GM12878 (cell line): ENCODE results near the gene FBXL16. TPM values are rescaled to one million over a fixed set of nuclear protein-coding genes. Genes with fewer than 3 reads are reported as not detected.

ENCODE experiments used
- ATAC-seq: fragments of 200-7000 bp; cut with Tn5 transposase; 3 replicates; pipeline ENCODE4 v1.9.1; 2020; ENCODE audit warnings: mild to moderate bottlenecking, moderate library complexity
- BruUV-seq: library from RNA; stranded (reverse); fragments of 400-500 nt; replicated peaks from 2 replicates; lab custom pipeline; 2021; lab: Mats Ljungman, UMichigan
- CTCF ChIA-PET: fragments of 300-600 bp; sonication (Branson Sonifier 250); formaldehyde crosslinking; extraction: SDS; loops from one replicate; lab custom pipeline; 2021; ENCODE audit warnings: inconsistent platforms; lab: Yijun Ruan, JAX
- POLR2A ChIA-PET: fragments of 350-600 bp; formaldehyde crosslinking; extraction: SDS; loops from one replicate; lab custom pipeline; 2021; ENCODE audit warnings: inconsistent platforms; lab: Charles Lee
- RAD21 ChIA-PET: fragments of 300-600 bp; sonication (Branson Sonifier 250); formaldehyde crosslinking; loops from one replicate; lab custom pipeline; 2023; ENCODE audit warnings: antibody characterized with exemption; ENCODE audit not compliant: unreplicated experiment; lab: Charles Lee
- SMC1A ChIA-PET: fragments of 300-600 bp; sonication (Branson Sonifier 250); formaldehyde crosslinking; loops from one replicate; lab custom pipeline; 2023; ENCODE audit not compliant: unreplicated experiment, uncharacterized antibody; lab: Charles Lee
- DNase-seq: peaks from one replicate; pipeline ENCODE4 v3.0.0-alpha.2; 2011; ENCODE audit warnings: low read depth, low spot score
- FAIRE-seq: peaks from 3 replicates; lab custom pipeline; 2011; peaks lifted over from hg19 to GRCh38; lab: Jason Lieb, UNC
- H2AFZ ChIP-seq: 2 replicates; pipeline ENCODE4 v1.6.0; 2011; ENCODE audit warnings: low read depth, low read length, control low read depth; ENCODE audit not compliant: control insufficient read depth
- H3K27ac ChIP-seq: 2 replicates; pipeline ENCODE4 v1.5.1; 2011; ENCODE audit warnings: control low read depth; ENCODE audit not compliant: control insufficient read depth, insufficient read depth
- H3K27me3 ChIP-seq, 2 experiments: replicated peaks in 1 of 2; 2 replicates each; pipeline versions ENCODE4 v1.6.0 to v1.6.1; 2011; ENCODE audit warnings: low read length in 1 of 2; ENCODE audit not compliant: control insufficient read depth in 2 of 2, insufficient read depth in 2 of 2
- H3K36me3 ChIP-seq, 2 experiments: 2 replicates each; pipeline ENCODE4 v1.5.1; 2011; ENCODE audit warnings: low read length in 1 of 2; ENCODE audit not compliant: control insufficient read depth in 2 of 2, insufficient read depth in 2 of 2
- H3K4me1 ChIP-seq: 2 replicates; pipeline ENCODE4 v1.6.1; 2011; ENCODE audit warnings: mild to moderate bottlenecking, low read length, moderate library complexity, mixed read lengths; ENCODE audit not compliant: control insufficient read depth, insufficient read depth
- H3K4me2 ChIP-seq: 2 replicates; pipeline ENCODE4 v1.6.0; 2011; ENCODE audit warnings: control low read depth; ENCODE audit not compliant: control insufficient read depth, insufficient read depth
- H3K4me3 ChIP-seq: fragments of 200-600 bp; sonication (generic); 2 replicates; pipeline ENCODE4 v1.5.1; 2016
- H3K79me2 ChIP-seq: 2 replicates; pipeline ENCODE4 v1.6.0; 2011; ENCODE audit warnings: low read length; ENCODE audit not compliant: control insufficient read depth, insufficient read depth
- H3K9ac ChIP-seq: 2 replicates; pipeline ENCODE4 v1.8.0; 2011; ENCODE audit warnings: low read length, control low read depth, mixed read lengths; ENCODE audit not compliant: control insufficient read depth, insufficient read depth
- H3K9me3 ChIP-seq: replicated peaks from 3 replicates; pipeline ENCODE4 v1.5.1; 2011; ENCODE audit warnings: mild to moderate bottlenecking, low read length; ENCODE audit not compliant: control insufficient read depth, insufficient read depth
- H4K20me1 ChIP-seq: 2 replicates; pipeline ENCODE4 v1.6.0; 2011; ENCODE audit not compliant: control insufficient read depth, insufficient read depth
- ASH2L ChIP-seq: fragments of 300-600, 200-600 bp; sonication (generic); IDR thresholded peaks from 2 replicates; pipeline ENCODE4 v1.6.1; 2017; ENCODE audit warnings: low read depth, mild to moderate bottlenecking, borderline replicate concordance
- CUX1 ChIP-seq: IDR thresholded peaks from 2 replicates; pipeline ENCODE4 v1.6.1; 2012; ENCODE audit warnings: improper control_type of control experiment, low read depth, low read length; ENCODE audit not compliant: insufficient replicate concordance
- ESRRA ChIP-seq: IDR thresholded peaks from 2 replicates; pipeline ENCODE4 v1.6.1; 2012; ENCODE audit warnings: mild to moderate bottlenecking, low read length, improper control_type of control experiment
- GATAD2B ChIP-seq: fragments of 450-650 bp; conservative IDR thresholded peaks from 2 replicates; pipeline ENCODE4 v1.6.1; 2017; ENCODE audit warnings: low read depth, mild to moderate bottlenecking, moderate library complexity
- MYC ChIP-seq: IDR thresholded peaks from 2 replicates; pipeline ENCODE4 v1.6.1; 2011; ENCODE audit warnings: mild to moderate bottlenecking, low read length, moderate library complexity, inconsistent platforms; ENCODE audit not compliant: insufficient read depth, insufficient replicate concordance, insufficient read length, severe bottlenecking
- NRF1 ChIP-seq: conservative IDR thresholded peaks from 2 replicates; pipeline ENCODE4 v1.6.1; 2011; ENCODE audit warnings: mild to moderate bottlenecking, low read depth, low read length, improper control_type of control experiment
- RAD21 ChIP-seq: IDR thresholded peaks from 2 replicates; pipeline ENCODE4 v1.6.1; 2011; ENCODE audit warnings: mild to moderate bottlenecking, low read depth, low read length, moderate library complexity; ENCODE audit not compliant: insufficient read depth
- YBX1 ChIP-seq: fragments of 450-650 bp; IDR thresholded peaks from 2 replicates; pipeline ENCODE4 v1.6.1; 2016; ENCODE audit warnings: antibody characterized with exemption
- ZBED1 ChIP-seq: IDR thresholded peaks from 2 replicates; pipeline ENCODE4 v1.6.1; 2016; ENCODE audit warnings: borderline replicate concordance
- ZNF592 ChIP-seq: fragments of 450-650 bp; IDR thresholded peaks from 2 replicates; pipeline ENCODE4 v1.6.1; 2017; ENCODE audit warnings: mild to moderate bottlenecking, moderate library complexity
- ZZZ3 ChIP-seq: IDR thresholded peaks from 2 replicates; pipeline ENCODE4 v1.6.1; 2011; ENCODE audit warnings: low read depth; ENCODE audit not compliant: control insufficient read depth, insufficient read length
- WGBS: methylation state at CpG from one replicate; pipeline ENCODE4 v1.1.6; 2016; ENCODE audit warnings: low lambda C conversion rate; ENCODE audit not compliant: insufficient replicate concordance, insufficient coverage; ENCODE audit errors: missing lambda C conversion rate; 5-methylcytosine and 5-hydroxymethylcytosine counted together
- in situ Hi-C: fragments of 300-500 bp; cut with MboI; formaldehyde crosslinking; loops from 9 replicates; pipeline ENCODE4 v1.14.3; 2018; ENCODE audit warnings: mixed read lengths
- intact Hi-C: fragments of 100-400 bp; cut with micrococcal nuclease; formaldehyde crosslinking; loops from one replicate; pipeline ENCODE4 v1.14.2; 2022; ENCODE audit not compliant: unreplicated experiment
- polyA plus RNA-seq, 11 experiments: library from polyadenylated mRNA; depleted of rRNA in 4 of 11; unstranded in 6 of 11; stranded (reverse) in 5 of 11; fragments of >200 nt; fragmentation: Nextera tagmentation in 4 of 11; fragmentation: Illumina TruSeq in 1 of 11; extraction: Ambion mirVana in 4 of 11; extraction: Trizol in 1 of 11; gene quantifications; 1 replicate in 1 of 11; 2 replicates in 10 of 11; pipeline versions ENCODE4 v1.2.1 to v1.2.3, GENCODE V29; 2011 to 2016; ENCODE audit warnings: inconsistent platforms in 2 of 11, missing spikeins in 2 of 11, low read depth in 1 of 11
- total RNA-seq, 4 experiments: library from RNA; depleted of rRNA in 3 of 4; stranded (reverse); fragments of >200 nt in 3 of 4; fragmentation: Illumina TruSeq in 1 of 4; extraction: Trizol in 1 of 4; gene quantifications; 2 replicates each; pipeline versions ENCODE4 v1.2.1 to v1.2.3, GENCODE V29; 2013 to 2021

Gene FBXL16
- total and polyA plus RNA-seq, 10 of the 15 experiments (the other 5 are each of a cell fraction or from before 2014, with no cell fraction given), result 0.13 to 1.4 (median 0.24) TPM

GRCh38 chr16:702341-702740, 3.3 kb downstream of the FBXL16 start:
- H3K9ac ChIP-seq, result no peak overlapping the region
- 54% methylated on average over 19 of the region's 19 CpGs for WGBS
- H3K4me2 ChIP-seq, result no peak overlapping the region
- SMC1A ChIA-PET, result no interaction called here
- in situ Hi-C loops (no loop called here), intact Hi-C loops (no loop called here)
- POLR2A ChIA-PET, result no interaction called here
- FAIRE-seq, result no peak
- no peak for DNase-seq
- no peaks in the 10 kb centered on the region for H3K79me2 ChIP-seq
- no peak overlapping the region for H3K4me3 ChIP-seq
- peaks cover 0 to 11% of the 10 kb centered on the region in 2 experiments; a peak in 2 of 4 replicates for H3K27me3 ChIP-seq
- no peaks in the 10 kb centered on the region for H3K4me1 ChIP-seq
- RAD21 ChIA-PET, result no interaction called here
- CTCF ChIA-PET, result no interaction called here
- no peak overlapping the region for H2AFZ ChIP-seq
- H4K20me1 ChIP-seq, result no peaks in the 10 kb centered on the region
- no peaks in the 10 kb centered on the region for H3K9me3 ChIP-seq
- ATAC-seq, result no peak
- no TSS peak for BruUV-seq
- no peaks in the 10 kb centered on the region for H3K36me3 ChIP-seq
- H3K27ac ChIP-seq, result no peak overlapping the region
- TF ChIP-seq MYC (no peak), ZZZ3 (no peak), RAD21 (no peak), YBX1 (no peak), NRF1 (no peak), CUX1 (no peak), ZNF592 (no peak), ESRRA (no peak), ASH2L (no peak), ZBED1 (no peak), GATAD2B (no peak)
